Choroid plexus epithelial cell (primary cell): Measurements from ENCODE around the gene ELAVL1.

Source experiments
- DNase-seq: peaks from one replicate; pipeline ENCODE4 v3.0.0-alpha.2; 2010; ENCODE audit warnings: low read depth
- H3K4me3 ChIP-seq: 2 replicates; pipeline ENCODE4 v1.5.1; 2011; ENCODE audit warnings: low read depth, mild to moderate bottlenecking, control low read depth, low read length, moderate library complexity
- TF ChIP-seq, protein P1 (sequence below): conservative IDR thresholded peaks from 2 replicates; pipeline ENCODE4 v1.5.1; 2011; ENCODE audit warnings: low read depth, mild to moderate bottlenecking, control low read depth, inconsistent platforms, low read length, moderate library complexity

ELAVL1 gene

DNA sequence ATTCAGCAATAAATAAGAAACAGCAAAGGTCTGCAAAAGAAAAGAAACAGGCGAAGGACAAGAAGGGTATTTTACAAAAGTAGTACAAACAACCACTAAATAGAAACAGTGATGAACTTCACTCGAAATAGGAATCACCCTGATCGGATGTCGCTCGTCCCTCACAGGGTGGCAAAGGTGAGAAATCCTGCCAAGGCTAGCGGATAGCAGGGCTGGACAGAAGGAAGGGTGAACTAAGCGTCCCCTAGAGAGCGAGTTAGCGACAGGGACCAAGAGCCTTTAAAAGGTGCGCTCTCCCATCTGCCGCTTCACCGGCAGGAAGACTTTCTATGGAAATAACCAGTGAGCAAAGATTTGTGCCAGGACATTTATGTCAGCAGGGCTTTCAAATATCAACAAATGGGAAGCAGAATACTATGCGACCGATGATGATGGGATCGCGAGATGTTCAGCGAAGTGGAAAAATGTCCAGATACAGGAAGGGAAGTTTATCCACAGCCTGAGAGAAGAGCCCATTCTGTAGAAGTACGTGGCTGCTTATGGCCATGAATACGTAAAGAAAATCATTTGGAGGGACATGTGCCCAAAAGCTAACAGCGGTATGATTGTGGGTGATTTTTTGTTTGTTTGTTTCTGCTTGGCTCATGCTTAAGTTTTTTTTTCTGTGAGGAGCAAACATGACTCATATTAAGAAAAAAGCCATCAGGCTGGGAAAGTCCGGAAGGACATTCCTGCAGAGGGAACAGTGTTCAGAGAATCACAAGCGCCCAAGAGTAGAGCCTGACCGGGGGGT is 18.9 kb downstream of the ELAVL1 start:
- H3K4me3 ChIP-seq, result no peak overlapping the region
- TF ChIP-seq, protein P1, sequence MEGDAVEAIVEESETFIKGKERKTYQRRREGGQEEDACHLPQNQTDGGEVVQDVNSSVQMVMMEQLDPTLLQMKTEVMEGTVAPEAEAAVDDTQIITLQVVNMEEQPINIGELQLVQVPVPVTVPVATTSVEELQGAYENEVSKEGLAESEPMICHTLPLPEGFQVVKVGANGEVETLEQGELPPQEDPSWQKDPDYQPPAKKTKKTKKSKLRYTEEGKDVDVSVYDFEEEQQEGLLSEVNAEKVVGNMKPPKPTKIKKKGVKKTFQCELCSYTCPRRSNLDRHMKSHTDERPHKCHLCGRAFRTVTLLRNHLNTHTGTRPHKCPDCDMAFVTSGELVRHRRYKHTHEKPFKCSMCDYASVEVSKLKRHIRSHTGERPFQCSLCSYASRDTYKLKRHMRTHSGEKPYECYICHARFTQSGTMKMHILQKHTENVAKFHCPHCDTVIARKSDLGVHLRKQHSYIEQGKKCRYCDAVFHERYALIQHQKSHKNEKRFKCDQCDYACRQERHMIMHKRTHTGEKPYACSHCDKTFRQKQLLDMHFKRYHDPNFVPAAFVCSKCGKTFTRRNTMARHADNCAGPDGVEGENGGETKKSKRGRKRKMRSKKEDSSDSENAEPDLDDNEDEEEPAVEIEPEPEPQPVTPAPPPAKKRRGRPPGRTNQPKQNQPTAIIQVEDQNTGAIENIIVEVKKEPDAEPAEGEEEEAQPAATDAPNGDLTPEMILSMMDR, result no peak
- DNase-seq, result peak; percentile 78

- DNase-seq, result no peak
- TF ChIP-seq, protein P1, result no peak
- no peak overlapping the region for H3K4me3 ChIP-seq
These were observed 19.9 kb downstream of the ELAVL1 start for GRCh38 chr19:7985481-7985911.

DNA sequence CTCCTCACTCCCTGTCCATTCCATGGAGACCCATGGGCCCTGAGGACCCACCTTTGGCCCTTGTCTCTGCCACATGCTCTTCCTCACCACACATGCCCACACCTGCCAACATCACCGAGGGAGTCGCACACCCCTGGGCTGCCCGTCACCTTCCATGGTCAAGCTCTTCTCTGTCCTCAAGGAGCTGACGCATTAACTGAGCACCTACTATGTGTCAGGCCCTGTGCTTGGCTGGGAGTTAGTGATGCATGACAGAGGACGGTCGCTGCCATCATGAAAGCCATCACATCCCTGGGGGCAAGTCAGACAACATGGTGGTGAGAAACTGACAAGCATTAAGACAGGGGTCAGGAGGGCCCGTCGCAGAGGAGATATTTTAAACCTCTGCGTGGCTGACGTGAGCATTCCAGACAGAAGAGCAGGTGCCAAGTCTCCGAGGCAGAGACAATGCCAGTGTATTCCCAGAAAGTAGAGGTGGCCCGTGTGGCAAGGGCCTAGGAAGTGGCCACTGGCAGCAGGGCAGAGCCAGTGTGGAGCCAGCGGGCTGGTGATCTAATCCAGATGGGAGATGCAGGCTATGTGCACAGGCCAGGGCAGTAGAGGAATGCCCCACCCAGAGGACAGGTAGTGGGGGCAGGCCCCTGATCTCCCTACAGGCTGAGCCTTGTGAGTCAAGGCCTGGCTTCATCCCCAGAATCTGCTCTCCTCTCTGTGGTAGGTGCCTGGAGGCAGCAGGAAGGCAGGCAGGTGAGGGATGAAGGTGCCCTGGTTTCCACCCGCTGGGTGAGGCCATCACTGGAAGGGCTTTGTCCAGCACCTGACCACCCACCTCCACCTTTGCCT is 21.2 kb downstream of the ELAVL1 start:
- no peak for DNase-seq
- TF ChIP-seq, protein P1, result no peak

GRCh38 chr19:7983286-7983950 is 22.0 kb downstream of the ELAVL1 start:
- no peak overlapping the region for H3K4me3 ChIP-seq
- DNase-seq, result no peak
- TF ChIP-seq, protein P1, result no peak

More for the DNA sequence above, 21.2 kb downstream of the ELAVL1 start:
- H3K4me3 ChIP-seq, result no peak overlapping the region

- DNase-seq, result no peak
- H3K4me3 ChIP-seq, result no peak overlapping the region
- TF ChIP-seq, protein P1, result no peak
These were observed 22.8 kb downstream of the ELAVL1 start for GRCh38 chr19:7982651-7983099.

DNA sequence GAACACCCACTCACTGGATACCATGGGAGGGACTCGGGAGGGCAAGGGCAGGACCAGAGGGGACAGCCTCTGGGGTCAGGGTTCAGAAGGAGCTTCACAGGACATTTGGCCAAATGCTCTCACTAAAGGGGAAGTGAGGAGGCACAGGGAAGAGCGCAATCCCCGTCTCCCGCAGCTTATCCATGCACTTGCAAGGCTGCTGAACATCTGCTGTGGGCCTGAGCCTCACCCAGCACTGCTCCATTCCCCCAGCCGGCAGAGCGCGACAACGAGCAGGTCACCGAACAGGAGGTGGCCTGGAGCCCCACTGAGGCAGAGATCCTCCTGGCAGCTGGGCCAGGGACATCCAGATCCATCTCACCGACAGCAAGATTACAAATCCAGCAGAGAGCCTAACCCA is 23.3 kb downstream of the ELAVL1 start:
- TF ChIP-seq, protein P1, result no peak
- DNase-seq, result no peak
- no peak overlapping the region for H3K4me3 ChIP-seq
